Lower leg skin (tissue), 4 donors: ENCODE data around the gene EML5. TPM values are rescaled to one million over a fixed set of nuclear protein-coding genes. Genes with fewer than 3 reads are reported as not detected.

Source experiments
- DNase-seq, 2 donors: peaks; one replicate each; pipeline ENCODE4 v3.0.0-alpha.2; 2019; ENCODE audit warnings: low spot score in 2 of 2
- H3K4me3 ChIP-seq: fragments of 200-600 bp; sonication (generic); 2 replicates; pipeline ENCODE4 v1.5.1; 2017; ENCODE audit warnings: mild to moderate bottlenecking, low read depth; ENCODE audit not compliant: poor library complexity, severe bottlenecking
- POLR2A ChIP-seq, 2 donors: fragments of 450-650 bp; IDR thresholded peaks; one replicate each; pipeline ENCODE4 v1.6.1; 2016 to 2017; ENCODE audit warnings: antibody characterized with exemption in 2 of 2, mild to moderate bottlenecking in 1 of 2, moderate library complexity in 1 of 2
- WGBS, 2 donors: methylation state at CpG; one replicate each; pipeline ENCODE4 v1.1.5; 2018; 5-methylcytosine and 5-hydroxymethylcytosine counted together
- intact Hi-C: fragments of 100-400 bp; cut with DNase I; formaldehyde crosslinking; loops from one replicate; pipeline ENCODE4 v1.15.0; 2023; ENCODE audit warnings: low total_unique reads
- total RNA-seq, 4 donors: library from RNA; depleted of rRNA; stranded (reverse); fragments of >200 nt; gene quantifications; one replicate each; pipeline ENCODE4 v1.1.0, GENCODE V29; 2016
- TF ChIP-seq, protein P1 (sequence below), 3 donors: fragments of 450-650 bp; IDR thresholded peaks; one replicate each; pipeline ENCODE4 v1.5.1; 2016; ENCODE audit warnings: antibody characterized with exemption in 3 of 3, mild to moderate bottlenecking in 3 of 3, moderate library complexity in 2 of 3

EML5 gene
- total RNA-seq, 4 donors from 2014 or later, result 0.17 to 0.62 (median 0.56) TPM

DNA sequence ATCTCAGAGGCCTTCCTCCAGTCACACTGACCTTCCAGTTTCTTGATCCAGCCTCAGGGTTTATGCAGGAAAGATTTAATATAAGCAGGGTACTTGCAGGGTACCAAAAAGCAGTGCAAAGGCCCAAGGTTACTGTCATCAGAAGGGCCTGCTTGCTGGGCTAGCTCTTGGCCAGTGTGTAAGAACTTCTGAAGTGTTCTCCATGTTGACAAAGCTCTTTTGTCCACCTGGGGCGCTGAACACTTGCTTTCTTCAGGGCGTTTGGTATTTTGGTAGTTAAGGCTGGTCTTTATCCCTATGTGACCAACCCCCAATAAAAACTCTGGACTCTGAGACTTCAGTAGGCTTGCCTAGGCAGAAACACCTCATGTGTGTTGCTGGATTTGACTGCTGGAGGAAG lies 160.2 kb downstream of the EML5 start:
- intact Hi-C loops, result no loop called here
- no peak overlapping the region for H3K4me3 ChIP-seq
- 83 to 95% methylated on average over 2 of the region's 2 CpGs for WGBS, 2 donors
- no peak for TF ChIP-seq POLR2A (IDR thresholded peaks at IDR 0.05)
- TF ChIP-seq, protein P1, sequence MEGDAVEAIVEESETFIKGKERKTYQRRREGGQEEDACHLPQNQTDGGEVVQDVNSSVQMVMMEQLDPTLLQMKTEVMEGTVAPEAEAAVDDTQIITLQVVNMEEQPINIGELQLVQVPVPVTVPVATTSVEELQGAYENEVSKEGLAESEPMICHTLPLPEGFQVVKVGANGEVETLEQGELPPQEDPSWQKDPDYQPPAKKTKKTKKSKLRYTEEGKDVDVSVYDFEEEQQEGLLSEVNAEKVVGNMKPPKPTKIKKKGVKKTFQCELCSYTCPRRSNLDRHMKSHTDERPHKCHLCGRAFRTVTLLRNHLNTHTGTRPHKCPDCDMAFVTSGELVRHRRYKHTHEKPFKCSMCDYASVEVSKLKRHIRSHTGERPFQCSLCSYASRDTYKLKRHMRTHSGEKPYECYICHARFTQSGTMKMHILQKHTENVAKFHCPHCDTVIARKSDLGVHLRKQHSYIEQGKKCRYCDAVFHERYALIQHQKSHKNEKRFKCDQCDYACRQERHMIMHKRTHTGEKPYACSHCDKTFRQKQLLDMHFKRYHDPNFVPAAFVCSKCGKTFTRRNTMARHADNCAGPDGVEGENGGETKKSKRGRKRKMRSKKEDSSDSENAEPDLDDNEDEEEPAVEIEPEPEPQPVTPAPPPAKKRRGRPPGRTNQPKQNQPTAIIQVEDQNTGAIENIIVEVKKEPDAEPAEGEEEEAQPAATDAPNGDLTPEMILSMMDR (IDR thresholded peaks at IDR 0.05), result no peak
- DNase-seq, result no peak

DNA sequence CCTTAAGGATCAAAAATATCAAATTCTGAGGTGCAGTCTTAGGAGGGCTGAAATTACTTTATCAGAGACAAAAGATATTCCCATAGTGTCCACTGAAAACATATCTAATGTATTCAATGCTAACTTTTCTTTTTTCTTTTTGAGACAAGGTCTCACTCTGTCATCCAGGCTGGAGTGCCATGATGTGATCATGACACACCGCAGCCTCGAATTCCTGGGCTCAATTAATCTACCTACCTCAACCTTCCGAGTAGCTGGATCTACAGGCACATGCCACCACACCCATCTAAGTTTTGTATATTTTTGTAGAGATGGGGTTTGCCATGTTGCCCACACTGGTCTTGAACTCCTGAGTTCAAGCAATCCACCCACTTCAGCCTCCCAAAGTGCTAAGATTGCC lies 161.7 kb downstream of the EML5 start:
- intact Hi-C loops, result no loop called here
- H3K4me3 ChIP-seq, result no peak overlapping the region
- TF ChIP-seq, protein P1 (IDR thresholded peaks at IDR 0.05), result no peak
- TF ChIP-seq POLR2A (IDR thresholded peaks at IDR 0.05), result no peak
- DNase-seq, result no peak
- WGBS, 2 donors, result 53 to 84% methylated on average over 3 of the region's 3 CpGs

DNA sequence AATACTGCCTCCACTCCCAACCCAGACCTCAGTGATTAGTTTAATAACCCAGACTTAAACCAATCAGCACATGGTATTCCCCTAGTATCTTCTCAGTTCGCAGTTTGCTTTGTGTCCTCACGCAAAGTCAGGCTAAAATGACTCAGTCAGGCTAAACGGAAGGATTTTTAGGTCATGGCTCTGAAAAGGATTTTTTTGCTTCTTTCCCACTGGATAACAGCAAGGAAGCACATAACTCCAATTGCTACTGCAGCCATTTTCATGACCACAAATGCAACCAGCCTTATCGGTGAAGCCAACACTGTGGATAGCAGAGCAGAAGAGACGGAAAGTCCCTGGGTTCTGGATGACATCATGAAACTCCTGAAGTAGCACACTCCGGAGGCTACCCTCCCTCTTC lies 162.2 kb downstream of the EML5 start:
- intact Hi-C loops, result no loop called here

DNA sequence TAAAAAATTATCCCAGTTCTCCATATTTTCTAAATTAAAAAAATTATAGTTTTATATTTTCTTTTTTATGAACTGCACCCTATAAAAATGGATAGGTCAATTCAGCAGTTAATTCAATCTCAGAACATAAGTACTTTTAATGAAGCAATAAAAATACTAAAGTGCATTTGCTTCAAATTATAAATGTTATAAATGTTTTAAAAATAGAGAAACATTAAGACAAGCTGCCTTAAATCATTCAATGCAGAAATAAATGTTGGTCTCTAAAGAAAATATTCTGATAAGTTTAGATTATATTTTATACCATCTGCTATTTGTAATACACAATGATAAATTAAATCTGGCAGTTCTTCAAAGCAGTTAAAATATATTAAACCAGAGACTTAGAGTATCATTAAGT lies 164.3 kb downstream of the EML5 start:
- no peak for DNase-seq
- intact Hi-C loops, result no loop called here
- no peak for TF ChIP-seq POLR2A (IDR thresholded peaks at IDR 0.05)
- TF ChIP-seq, protein P1 (IDR thresholded peaks at IDR 0.05), result no peak
- no peak overlapping the region for H3K4me3 ChIP-seq

More for the DNA sequence above, 162.2 kb downstream of the EML5 start:
- TF ChIP-seq, protein P1 (IDR thresholded peaks at IDR 0.05), result no peak
- no peak for TF ChIP-seq POLR2A (IDR thresholded peaks at IDR 0.05)
- H3K4me3 ChIP-seq, result no peak overlapping the region
- no peak for DNase-seq
- WGBS, 2 donors, result 65 to 76% methylated on average over 6 of the region's 6 CpGs

DNA sequence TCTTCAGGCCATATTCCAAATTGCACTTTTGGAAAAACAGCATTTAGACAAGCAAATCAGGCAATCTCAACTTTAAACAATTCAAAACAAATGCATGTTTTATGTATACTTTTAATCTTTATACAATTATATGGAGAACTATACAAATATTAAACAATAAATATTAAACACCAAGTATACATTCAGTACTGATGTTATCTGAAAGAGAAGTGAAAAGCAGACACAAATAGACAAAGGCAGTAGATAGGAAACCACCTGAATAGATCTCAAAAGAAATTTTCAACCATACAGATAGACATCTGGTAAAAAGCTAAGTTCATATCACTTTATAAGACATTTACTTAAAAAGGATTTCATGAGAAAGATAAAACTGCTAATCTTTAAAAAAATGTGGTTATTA lies 164.7 kb downstream of the EML5 start:
- intact Hi-C loops, result no loop called here
- TF ChIP-seq, protein P1 (IDR thresholded peaks at IDR 0.05), result no peak
- TF ChIP-seq POLR2A (IDR thresholded peaks at IDR 0.05), result no peak

DNA sequence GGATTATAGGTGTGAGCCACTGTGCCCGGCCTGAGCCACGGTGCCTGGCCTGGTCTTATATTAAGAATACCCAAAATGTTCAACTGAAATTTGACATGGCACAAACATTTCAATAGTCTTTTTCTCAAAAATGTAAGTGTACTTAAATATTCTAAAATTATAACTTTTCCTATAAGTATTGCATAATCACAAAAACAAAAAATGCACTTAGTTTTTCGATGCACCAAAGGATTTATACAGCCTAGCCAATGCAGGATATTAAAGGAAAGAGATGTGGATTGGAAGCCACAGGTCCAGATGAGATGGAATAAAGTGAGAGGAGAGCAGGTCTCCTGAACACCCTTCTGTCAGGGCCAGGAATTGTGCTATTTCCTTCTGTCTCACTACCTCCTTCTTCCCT lies 167.1 kb downstream of the EML5 start:
- H3K4me3 ChIP-seq, result no peak overlapping the region
- WGBS, 2 donors, result 89 to 91% methylated on average over 3 of the region's 3 CpGs
- DNase-seq, result no peak
- intact Hi-C loops, result no loop called here
- TF ChIP-seq POLR2A (IDR thresholded peaks at IDR 0.05), result no peak
- TF ChIP-seq, protein P1 (IDR thresholded peaks at IDR 0.05), result no peak

More for the DNA sequence above, 164.7 kb downstream of the EML5 start:
- H3K4me3 ChIP-seq, result no peak overlapping the region
- no peak for DNase-seq
